AG08395 (cell line): ENCODE measurements around the gene MFRP.

Experiments used
- DNase-seq: peaks from one replicate; pipeline ENCODE4 v3.0.0; 2012; ENCODE audit warnings: mixed read lengths, low spot score

The MFRP gene

DNA sequence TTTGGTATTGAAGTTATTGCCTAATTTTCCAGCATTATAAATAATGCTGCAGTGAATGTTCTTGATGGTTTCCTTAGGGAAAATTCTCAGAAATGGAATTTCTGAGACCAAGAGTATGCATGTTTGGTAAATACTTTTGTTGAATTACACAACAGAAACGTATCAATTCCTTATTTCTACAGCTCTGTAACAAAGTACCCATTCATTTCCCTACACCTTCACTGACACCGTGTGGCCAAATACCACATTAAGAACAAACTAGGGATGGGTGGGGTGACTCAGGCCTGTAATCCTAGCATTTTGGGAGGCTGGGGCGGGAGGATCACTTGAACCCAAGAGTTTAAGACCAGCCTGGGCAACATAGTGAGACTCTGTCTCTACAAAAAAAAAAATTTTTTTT, 51.3 kb downstream of the MFRP start:
- no peak for DNase-seq

GRCh38 chr11:119293461-119293860, 53.0 kb downstream of the MFRP start:
- DNase-seq = no peak

GRCh38 chr11:119290894-119291497, 55.5 kb downstream of the MFRP start:
- DNase-seq = no peak
